ENCODE data around the gene SLC6A11.

- TF ChIP-seq POLR2A (IDR thresholded peaks at IDR 0.05) (no peak), CTCF (IDR thresholded peaks at IDR 0.05) (no peak)
Measured at GRCh38 chr3:10845839-10846656, 30.0 kb downstream of the SLC6A11 start.
